MCF 10A (cell line): Measurements from ENCODE around the gene ADISSP. TPM values are rescaled to one million over a fixed set of nuclear protein-coding genes. Genes with fewer than 3 reads are reported as not detected.

Experiments
- BruUV-seq: library from RNA; stranded (reverse); fragments of 400-500 nt; replicated peaks from 2 replicates; lab custom pipeline; 2021; lab: Mats Ljungman, UMichigan
- CTCF ChIA-PET: fragments of 300-600 bp; sonication (Branson Sonifier 250); formaldehyde crosslinking; extraction: SDS; loops from one replicate; lab custom pipeline; 2021; ENCODE audit warnings: antibody characterized with exemption, inconsistent platforms; lab: Yijun Ruan, JAX
- POLR2A ChIA-PET: fragments of 300-600, 350-650 bp; sonication (Branson Sonifier 250); formaldehyde crosslinking; extraction: SDS; loops from one replicate; lab custom pipeline; 2020; ENCODE audit warnings: antibody characterized with exemption, inconsistent platforms; lab: Yijun Ruan, JAX
- DNase-seq: peaks from one replicate; pipeline ENCODE4 v3.0.0-alpha.2; 2018; ENCODE audit not compliant: unreplicated experiment
- H3K27ac Mint-ChIP-seq: one replicate; pipeline ENCODE4 v1.8.0; 2022; ENCODE audit warnings: mild to moderate bottlenecking, low read depth, mixed read lengths; ENCODE audit not compliant: unreplicated experiment
- H3K27me3 Mint-ChIP-seq: one replicate; pipeline ENCODE4 v1.8.0; 2022; ENCODE audit warnings: mixed read lengths; ENCODE audit not compliant: insufficient read depth, unreplicated experiment
- H3K36me3 Mint-ChIP-seq: one replicate; pipeline ENCODE4 v1.8.0; 2022; ENCODE audit warnings: mild to moderate bottlenecking, moderate library complexity, mixed read lengths; ENCODE audit not compliant: insufficient read depth, unreplicated experiment
- H3K4me1 Mint-ChIP-seq: one replicate; pipeline ENCODE4 v1.8.0; 2022; ENCODE audit warnings: mixed read lengths; ENCODE audit not compliant: insufficient read depth, unreplicated experiment
- H3K4me3 Mint-ChIP-seq: one replicate; pipeline ENCODE4 v1.8.0; 2022; ENCODE audit warnings: mild to moderate bottlenecking, moderate library complexity, mixed read lengths; ENCODE audit not compliant: unreplicated experiment
- H3K9me3 Mint-ChIP-seq: one replicate; pipeline ENCODE4 v1.8.0; 2022; ENCODE audit warnings: mixed read lengths; ENCODE audit not compliant: unreplicated experiment
- intact Hi-C: fragments of 100-400 bp; cut with micrococcal nuclease; formaldehyde crosslinking; loops from 2 replicates; pipeline ENCODE4 v1.14.1; 2022
- total RNA-seq: library from RNA; stranded (reverse); gene quantifications from 2 replicates; pipeline ENCODE4 v1.2.3, GENCODE V29; 2022
- TF ChIP-seq, protein P1 (sequence below): fragments of 200-600 bp; IDR thresholded peaks from one replicate; pipeline ENCODE4 v1.8.0; 2022; ENCODE audit warnings: antibody characterized with exemption, mild to moderate bottlenecking; ENCODE audit not compliant: unreplicated experiment

ADISSP gene
- total RNA-seq, 1 experiment from 2014 or later = 58.8 TPM

GRCh38 chr20:3727401-3728021 lies 40.0 kb downstream of the ADISSP start:
- no peaks in the 10 kb centered on the region for H3K9me3 Mint-ChIP-seq

GRCh38 chr20:3724356-3724755 lies 43.2 kb downstream of the ADISSP start:
- TF ChIP-seq, protein P1, sequence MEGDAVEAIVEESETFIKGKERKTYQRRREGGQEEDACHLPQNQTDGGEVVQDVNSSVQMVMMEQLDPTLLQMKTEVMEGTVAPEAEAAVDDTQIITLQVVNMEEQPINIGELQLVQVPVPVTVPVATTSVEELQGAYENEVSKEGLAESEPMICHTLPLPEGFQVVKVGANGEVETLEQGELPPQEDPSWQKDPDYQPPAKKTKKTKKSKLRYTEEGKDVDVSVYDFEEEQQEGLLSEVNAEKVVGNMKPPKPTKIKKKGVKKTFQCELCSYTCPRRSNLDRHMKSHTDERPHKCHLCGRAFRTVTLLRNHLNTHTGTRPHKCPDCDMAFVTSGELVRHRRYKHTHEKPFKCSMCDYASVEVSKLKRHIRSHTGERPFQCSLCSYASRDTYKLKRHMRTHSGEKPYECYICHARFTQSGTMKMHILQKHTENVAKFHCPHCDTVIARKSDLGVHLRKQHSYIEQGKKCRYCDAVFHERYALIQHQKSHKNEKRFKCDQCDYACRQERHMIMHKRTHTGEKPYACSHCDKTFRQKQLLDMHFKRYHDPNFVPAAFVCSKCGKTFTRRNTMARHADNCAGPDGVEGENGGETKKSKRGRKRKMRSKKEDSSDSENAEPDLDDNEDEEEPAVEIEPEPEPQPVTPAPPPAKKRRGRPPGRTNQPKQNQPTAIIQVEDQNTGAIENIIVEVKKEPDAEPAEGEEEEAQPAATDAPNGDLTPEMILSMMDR = no peak
- POLR2A ChIA-PET = interaction anchor here (0.6 to 1.1 kb wide), 3 partner anchors 43 to 737 kb away, joined by 3 to 4 read pairs (median 3); partner anchors contain the start of gene ADISSP
- Mint-ChIP-seq H3K9me3 (no peaks in the 10 kb centered on the region), H3K4me1 (peaks cover 13% of the 10 kb centered on the region), H3K36me3 (no peaks in the 10 kb centered on the region), H3K27ac (no peak overlapping the region), H3K27me3 (peaks cover 66% of the 10 kb centered on the region), H3K4me3 (no peak overlapping the region)
- intact Hi-C loops = no loop called here
- CTCF ChIA-PET = interaction anchor here (0.6 to 1.1 kb wide), 6 partner anchors 13 to 847 kb away, joined by 3 to 5 read pairs (median 4); no protein-coding TSS in a partner anchor
- no TSS peak for BruUV-seq
- DNase-seq = no peak

More at GRCh38 chr20:3727401-3728021, 40.0 kb downstream of the ADISSP start:
- Mint-ChIP-seq H3K4me3 (peak overlapping the region; percentile 42), H3K27ac (no peak overlapping the region), H3K36me3 (no peaks in the 10 kb centered on the region), H3K4me1 (peaks cover 13% of the 10 kb centered on the region), H3K27me3 (peaks cover 36% of the 10 kb centered on the region)
- TF ChIP-seq, protein P1 = no peak
- no TSS peak for BruUV-seq
- intact Hi-C loops = no loop called here
- DNase-seq = peak; percentile 26
- POLR2A ChIA-PET = interaction anchor here (0.7 to 1.5 kb wide), 4 partner anchors 16 to 125 kb away, joined by 3 to 6 read pairs (median 4); partner anchors contain the start of gene ADISSP
- CTCF ChIA-PET = interaction anchor here (0.8 to 2.9 kb wide), 6 partner anchors 9 to 28 kb away, joined by 3 to 20 read pairs (median 5); no protein-coding TSS in a partner anchor

DNA sequence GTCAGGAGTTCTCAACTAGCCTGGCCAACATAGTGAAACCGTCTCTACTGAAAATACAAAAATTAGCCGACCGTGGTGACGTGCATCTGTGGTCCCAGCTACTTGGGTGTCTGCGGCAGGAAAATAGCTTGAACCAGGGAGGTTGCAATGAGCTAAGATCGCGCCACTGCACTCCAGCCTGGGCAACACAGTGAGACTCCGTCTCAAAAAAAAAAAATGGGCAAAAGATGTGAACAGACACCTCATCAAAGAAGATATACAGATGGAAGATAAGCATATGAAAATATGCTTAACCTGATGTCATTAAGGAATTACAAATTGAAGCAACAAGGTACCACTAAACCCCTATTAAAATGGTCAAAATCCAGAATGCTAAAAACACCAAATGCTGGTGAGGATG lies 44.3 kb downstream of the ADISSP start:
- ChIA-PET POLR2A (no interaction called here), CTCF (interaction anchor here (0.9 to 1.6 kb wide), 2 partner anchors 12 to 25 kb away, joined by 3 read pairs; no protein-coding TSS in a partner anchor)
- Mint-ChIP-seq H3K9me3 (no peaks in the 10 kb centered on the region), H3K36me3 (no peaks in the 10 kb centered on the region), H3K27ac (no peak overlapping the region), H3K4me1 (peaks cover 13% of the 10 kb centered on the region), H3K4me3 (no peak overlapping the region), H3K27me3 (peaks cover 66% of the 10 kb centered on the region)
- TF ChIP-seq, protein P1 = no peak
- intact Hi-C loops = no loop called here
- BruUV-seq = no TSS peak
- DNase-seq = no peak

GRCh38 chr20:3721912-3722311 lies 45.6 kb downstream of the ADISSP start:
- DNase-seq = no peak
- ChIA-PET POLR2A (interaction anchor here (0.6 kb wide), 2 partner anchors 32 to 970 kb away, joined by 3 to 4 read pairs; no protein-coding TSS in a partner anchor), CTCF (interaction anchor here (0.7 to 1.6 kb wide), 5 partner anchors 10 to 46 kb away, joined by 3 to 5 read pairs (median 3); partner anchors contain the start of gene SIGLEC1)
- no TSS peak for BruUV-seq
- Mint-ChIP-seq H3K36me3 (no peaks in the 10 kb centered on the region), H3K27ac (no peak overlapping the region), H3K27me3 (peaks cover 56% of the 10 kb centered on the region), H3K4me3 (no peak overlapping the region), H3K9me3 (no peaks in the 10 kb centered on the region), H3K4me1 (peaks cover 2% of the 10 kb centered on the region)
- intact Hi-C loops = no loop called here
- TF ChIP-seq, protein P1 = no peak
